ENCODE data around the gene TSPAN4.

Gene TSPAN4

DNA sequence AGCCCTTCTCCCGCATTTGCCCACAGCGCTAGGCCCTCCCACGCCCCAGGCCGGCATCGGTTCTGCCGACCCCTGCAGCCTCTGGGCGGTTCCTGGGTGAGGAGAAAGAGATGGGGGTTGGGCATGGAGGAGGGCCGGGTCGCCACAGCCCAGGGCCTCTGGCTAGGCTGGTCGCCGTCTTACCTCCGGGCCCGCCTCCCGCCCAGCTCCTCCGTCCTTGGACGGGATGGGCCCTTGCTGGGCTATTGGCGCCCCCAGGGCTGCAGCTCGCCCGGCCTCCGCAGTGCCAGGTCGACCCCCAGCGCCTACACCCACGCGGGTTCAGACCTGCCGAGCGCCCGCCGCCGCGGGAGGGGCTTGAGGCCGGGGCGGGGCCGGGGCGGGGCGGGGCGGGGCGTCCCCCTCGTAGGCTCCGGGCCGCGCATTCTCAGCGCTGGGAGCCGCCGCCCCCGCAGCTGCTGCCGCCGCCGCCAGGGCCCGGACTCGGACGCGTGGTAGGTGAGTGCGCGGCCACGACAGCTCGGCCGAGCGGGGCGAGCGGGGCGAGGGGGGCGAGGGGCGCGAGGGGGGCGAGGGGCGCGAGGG, 10.0 kb upstream of the TSPAN4 start, which contains the start of gene CD151:
Gene CD151 (plus strand): TSS at position 424 of the 585 bp plus-strand sequence. CDS start 3,118 bp downstream, outside the sequence.
- no peak for TF ChIP-seq GLIS3 (CRISPR knock-in tag; IDR thresholded peaks at IDR 0.05)
- no peak for TF ChIP-seq ZFP30 (CRISPR knock-in tag; IDR thresholded peaks at IDR 0.05)
- no peak for TF ChIP-seq BACH2 (CRISPR knock-in tag; IDR thresholded peaks at IDR 0.05; ENCODE audit: borderline replicate concordance)
- ATAC-seq = peak; percentile 30

- TF ChIP-seq OSR1 (CRISPR knock-in tag; IDR thresholded peaks at IDR 0.05) (no peak), CSDC2 (CRISPR knock-in tag; IDR thresholded peaks at IDR 0.05) (no peak), ISL1 (CRISPR knock-in tag; IDR thresholded peaks at IDR 0.05) (no peak), ZC3H10 (CRISPR knock-in tag; IDR thresholded peaks at IDR 0.05) (no peak), ZFP30 (CRISPR knock-in tag; IDR thresholded peaks at IDR 0.05) (no peak), ZNF8 (CRISPR knock-in tag; IDR thresholded peaks at IDR 0.05) (no peak), RARB (CRISPR knock-in tag; IDR thresholded peaks at IDR 0.05) (no peak), POU6F1 (CRISPR knock-in tag; IDR thresholded peaks at IDR 0.05; ENCODE audit: borderline replicate concordance, low read depth) (no peak), PPARA (CRISPR knock-in tag; IDR thresholded peaks at IDR 0.05; ENCODE audit: borderline replicate concordance) (no peak), TCF4 (CRISPR knock-in tag; IDR thresholded peaks at IDR 0.05; ENCODE audit: borderline replicate concordance) (no peak), GLIS3 (CRISPR knock-in tag; IDR thresholded peaks at IDR 0.05) (no peak)
- TF ChIP-seq, protein P1, sequence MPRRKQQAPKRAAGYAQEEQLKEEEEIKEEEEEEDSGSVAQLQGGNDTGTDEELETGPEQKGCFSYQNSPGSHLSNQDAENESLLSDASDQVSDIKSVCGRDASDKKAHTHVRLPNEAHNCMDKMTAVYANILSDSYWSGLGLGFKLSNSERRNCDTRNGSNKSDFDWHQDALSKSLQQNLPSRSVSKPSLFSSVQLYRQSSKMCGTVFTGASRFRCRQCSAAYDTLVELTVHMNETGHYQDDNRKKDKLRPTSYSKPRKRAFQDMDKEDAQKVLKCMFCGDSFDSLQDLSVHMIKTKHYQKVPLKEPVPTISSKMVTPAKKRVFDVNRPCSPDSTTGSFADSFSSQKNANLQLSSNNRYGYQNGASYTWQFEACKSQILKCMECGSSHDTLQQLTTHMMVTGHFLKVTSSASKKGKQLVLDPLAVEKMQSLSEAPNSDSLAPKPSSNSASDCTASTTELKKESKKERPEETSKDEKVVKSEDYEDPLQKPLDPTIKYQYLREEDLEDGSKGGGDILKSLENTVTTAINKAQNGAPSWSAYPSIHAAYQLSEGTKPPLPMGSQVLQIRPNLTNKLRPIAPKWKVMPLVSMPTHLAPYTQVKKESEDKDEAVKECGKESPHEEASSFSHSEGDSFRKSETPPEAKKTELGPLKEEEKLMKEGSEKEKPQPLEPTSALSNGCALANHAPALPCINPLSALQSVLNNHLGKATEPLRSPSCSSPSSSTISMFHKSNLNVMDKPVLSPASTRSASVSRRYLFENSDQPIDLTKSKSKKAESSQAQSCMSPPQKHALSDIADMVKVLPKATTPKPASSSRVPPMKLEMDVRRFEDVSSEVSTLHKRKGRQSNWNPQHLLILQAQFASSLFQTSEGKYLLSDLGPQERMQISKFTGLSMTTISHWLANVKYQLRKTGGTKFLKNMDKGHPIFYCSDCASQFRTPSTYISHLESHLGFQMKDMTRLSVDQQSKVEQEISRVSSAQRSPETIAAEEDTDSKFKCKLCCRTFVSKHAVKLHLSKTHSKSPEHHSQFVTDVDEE (CRISPR knock-in tag; IDR thresholded peaks at IDR 0.05) = no peak
- TF ChIP-seq, protein P2, sequence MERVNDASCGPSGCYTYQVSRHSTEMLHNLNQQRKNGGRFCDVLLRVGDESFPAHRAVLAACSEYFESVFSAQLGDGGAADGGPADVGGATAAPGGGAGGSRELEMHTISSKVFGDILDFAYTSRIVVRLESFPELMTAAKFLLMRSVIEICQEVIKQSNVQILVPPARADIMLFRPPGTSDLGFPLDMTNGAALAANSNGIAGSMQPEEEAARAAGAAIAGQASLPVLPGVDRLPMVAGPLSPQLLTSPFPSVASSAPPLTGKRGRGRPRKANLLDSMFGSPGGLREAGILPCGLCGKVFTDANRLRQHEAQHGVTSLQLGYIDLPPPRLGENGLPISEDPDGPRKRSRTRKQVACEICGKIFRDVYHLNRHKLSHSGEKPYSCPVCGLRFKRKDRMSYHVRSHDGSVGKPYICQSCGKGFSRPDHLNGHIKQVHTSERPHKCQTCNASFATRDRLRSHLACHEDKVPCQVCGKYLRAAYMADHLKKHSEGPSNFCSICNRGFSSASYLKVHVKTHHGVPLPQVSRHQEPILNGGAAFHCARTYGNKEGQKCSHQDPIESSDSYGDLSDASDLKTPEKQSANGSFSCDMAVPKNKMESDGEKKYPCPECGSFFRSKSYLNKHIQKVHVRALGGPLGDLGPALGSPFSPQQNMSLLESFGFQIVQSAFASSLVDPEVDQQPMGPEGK (CRISPR knock-in tag; IDR thresholded peaks at IDR 0.05; ENCODE audit: borderline replicate concordance) = no peak
- ATAC-seq = peak; percentile 2
These were observed 9.4 kb upstream of the TSPAN4 start for GRCh38 chr11:833114-833791.

DNA sequence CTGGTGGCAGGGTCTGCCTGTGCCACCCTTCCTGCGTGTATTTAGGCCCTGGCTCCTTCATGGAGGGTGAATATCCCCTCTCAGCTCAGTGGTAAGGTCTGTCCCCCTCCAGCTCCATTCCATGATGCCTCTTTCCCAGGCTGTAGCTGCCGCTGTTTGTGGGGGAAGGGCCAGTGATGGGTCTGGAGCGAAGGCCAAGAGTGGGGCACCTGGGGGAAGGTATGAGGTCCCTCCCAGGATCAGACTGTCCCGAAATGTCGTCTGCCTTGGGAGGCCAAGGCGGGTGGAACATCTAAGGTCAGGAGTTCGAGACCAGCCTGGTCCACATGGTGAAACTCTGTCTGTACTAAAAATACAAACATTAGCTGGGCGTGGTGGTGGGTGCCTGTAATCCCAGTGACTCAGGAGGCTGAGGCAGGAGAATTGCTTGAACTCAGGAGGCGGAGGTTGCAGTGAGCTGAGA, 8.8 kb upstream of the TSPAN4 start:
- TF ChIP-seq, protein P1 (CRISPR knock-in tag; IDR thresholded peaks at IDR 0.05) = no peak
- TF ChIP-seq, protein P2 (CRISPR knock-in tag; IDR thresholded peaks at IDR 0.05; ENCODE audit: borderline replicate concordance) = no peak
- TF ChIP-seq ZC3H10 (CRISPR knock-in tag; IDR thresholded peaks at IDR 0.05) (no peak), ZFP3 (CRISPR knock-in tag; IDR thresholded peaks at IDR 0.05) (no peak), ZNF8 (CRISPR knock-in tag; IDR thresholded peaks at IDR 0.05) (no peak), TCF4 (CRISPR knock-in tag; IDR thresholded peaks at IDR 0.05; ENCODE audit: borderline replicate concordance) (no peak), OSR1 (CRISPR knock-in tag; IDR thresholded peaks at IDR 0.05) (no peak), BACH2 (CRISPR knock-in tag; IDR thresholded peaks at IDR 0.05; ENCODE audit: borderline replicate concordance) (no peak), ESRRG (CRISPR knock-in tag; IDR thresholded peaks at IDR 0.05) (no peak), ZNF565 (CRISPR knock-in tag; conservative IDR thresholded peaks at IDR 0.05; ENCODE audit: low read depth) (no peak), GLIS3 (CRISPR knock-in tag; IDR thresholded peaks at IDR 0.05) (no peak), ZNF70 (CRISPR knock-in tag; IDR thresholded peaks at IDR 0.05) (no peak), ARNTL (CRISPR knock-in tag; IDR thresholded peaks at IDR 0.05; ENCODE audit: borderline replicate concordance, low read depth) (no peak), ZFP30 (CRISPR knock-in tag; IDR thresholded peaks at IDR 0.05) (no peak), RARB (CRISPR knock-in tag; IDR thresholded peaks at IDR 0.05) (no peak)
- no peak for ATAC-seq
